Stimulated activated naive CD8-positive, alpha-beta T cell treated with anti-CD3 and anti-CD28 coated beads, Interleukin-15, Interleukin-2, amounts not matched to agents 100 U/mL and 50 U/mL, for 24 hours (primary cell): ENCODE measurements around the gene SYT14.
"Not testable (repeated sequence)": the region's sequence is repeated elsewhere in the genome, so short reads cannot be mapped to it uniquely, and the experiment has no call there.

Experiments used
- ATAC-seq: fragments of 150-1000 bp; cut with Tn5 transposase; one replicate; pipeline ENCODE4 v1.10.0; 2021
- DNase-seq: peaks from one replicate; pipeline ENCODE4 v3.0.0; 2021

The SYT14 gene

GRCh38 chr1:210123383-210123782, 185.4 kb downstream of the SYT14 start:
- ATAC-seq = no peak

GRCh38 chr1:210123924-210124589, 186.0 kb downstream of the SYT14 start:
- DNase-seq = no peak
- ATAC-seq = no peak

More at GRCh38 chr1:210123383-210123782, 185.4 kb downstream of the SYT14 start:
- no peak for DNase-seq

- no peak for DNase-seq
- no peak for ATAC-seq
These were observed 186.7 kb downstream of the SYT14 start for GRCh38 chr1:210124736-210125135.

- DNase-seq = no peak
- no peak for ATAC-seq
These were observed 187.1 kb downstream of the SYT14 start for GRCh38 chr1:210125143-210125542.

- ATAC-seq (peak; percentile 23), DNase-seq (no peak)
These were observed 191.1 kb downstream of the SYT14 start for GRCh38 chr1:210129092-210129491.

- ATAC-seq (peak; percentile 59), DNase-seq (no peak)
These were observed 191.7 kb downstream of the SYT14 start for GRCh38 chr1:210129759-210130158.

- no peak for DNase-seq
- no peak for ATAC-seq
These were observed 194.6 kb downstream of the SYT14 start for GRCh38 chr1:210132582-210132981.

GRCh38 chr1:210143465-210144062, 205.5 kb downstream of the SYT14 start:
- ATAC-seq (no peak), DNase-seq (peak; percentile 72)

GRCh38 chr1:210144736-210145135, 206.7 kb downstream of the SYT14 start:
- DNase-seq (no peak), ATAC-seq (no peak)

- DNase-seq (no peak), ATAC-seq (no peak)
These were observed 213.1 kb downstream of the SYT14 start for GRCh38 chr1:210151052-210151672.

GRCh38 chr1:210159211-210159610, 221.2 kb downstream of the SYT14 start:
- DNase-seq (no peak), ATAC-seq (no peak)

GRCh38 chr1:210170220-210170619, 232.2 kb downstream of the SYT14 start:
- ATAC-seq (no peak), DNase-seq (no peak)

GRCh38 chr1:210174133-210174532, 236.1 kb downstream of the SYT14 start:
- ATAC-seq (no peak), DNase-seq (no peak)

GRCh38 chr1:210185063-210185462, 247.0 kb downstream of the SYT14 start:
- DNase-seq (no peak), ATAC-seq (no peak)

- DNase-seq, ATAC-seq: not testable (repeated sequence)
These were observed 250.0 kb downstream of the SYT14 start for GRCh38 chr1:210187849-210188606.

GRCh38 chr1:210189426-210189825, 251.4 kb downstream of the SYT14 start:
- no peak for ATAC-seq
- no peak for DNase-seq

- DNase-seq = no peak
- no peak for ATAC-seq
These were observed 257.7 kb downstream of the SYT14 start for GRCh38 chr1:210195635-210196160.

GRCh38 chr1:210196266-210196665, 258.2 kb downstream of the SYT14 start:
- DNase-seq, ATAC-seq: not testable (repeated sequence)

- DNase-seq (no peak), ATAC-seq (no peak)
These were observed 260.8 kb downstream of the SYT14 start for GRCh38 chr1:210198840-210199239.

- DNase-seq (no peak), ATAC-seq (no peak)
These were observed 262.2 kb downstream of the SYT14 start for GRCh38 chr1:210200124-210200736.

- DNase-seq (no peak), ATAC-seq (no peak)
These were observed 263.7 kb downstream of the SYT14 start for GRCh38 chr1:210201681-210202080.
